Measurements from ENCODE around the gene PRLH. TPM values are rescaled to one million over a fixed set of nuclear protein-coding genes. Genes with fewer than 3 reads are reported as not detected.

PRLH gene
- total RNA-seq, 1 donor: not detected

Small RNA genes within 50 kb of the gene (small RNA-seq; reads per million reads assigned to genes)
- 0.47 reads per million for gene RNU6-1140P

Other genes with a start within 250 kb of the PRLH start
- gene COL6A3, start 152.4 kb upstream of the PRLH start, total RNA-seq: 0.54 TPM
- gene MLPH, start 79.3 kb upstream of the PRLH start, total RNA-seq: 0.54 TPM
- gene RAB17, start 24.2 kb downstream of the PRLH start, total RNA-seq: not detected
- 65.2 TPM for gene LRRFIP1, start 61.0 kb downstream of the PRLH start, total RNA-seq
- 0.27 TPM for gene RBM44, start 232.2 kb downstream of the PRLH start, total RNA-seq